HTERT RPE-1 (cell line): Measurements from ENCODE around the gene HOMER3.
"Not testable (repeated sequence)": the region's sequence is repeated elsewhere in the genome, so short reads cannot be mapped to it uniquely, and the experiment has no call there.

ENCODE experiments used
- in situ Hi-C: fragments of 300-500 bp; cut with MboI; formaldehyde crosslinking; loops from 4 replicates; pipeline ENCODE4 v1.14.3; 2020; ENCODE audit warnings: low sequenced_read_pairs

The HOMER3 gene

DNA sequence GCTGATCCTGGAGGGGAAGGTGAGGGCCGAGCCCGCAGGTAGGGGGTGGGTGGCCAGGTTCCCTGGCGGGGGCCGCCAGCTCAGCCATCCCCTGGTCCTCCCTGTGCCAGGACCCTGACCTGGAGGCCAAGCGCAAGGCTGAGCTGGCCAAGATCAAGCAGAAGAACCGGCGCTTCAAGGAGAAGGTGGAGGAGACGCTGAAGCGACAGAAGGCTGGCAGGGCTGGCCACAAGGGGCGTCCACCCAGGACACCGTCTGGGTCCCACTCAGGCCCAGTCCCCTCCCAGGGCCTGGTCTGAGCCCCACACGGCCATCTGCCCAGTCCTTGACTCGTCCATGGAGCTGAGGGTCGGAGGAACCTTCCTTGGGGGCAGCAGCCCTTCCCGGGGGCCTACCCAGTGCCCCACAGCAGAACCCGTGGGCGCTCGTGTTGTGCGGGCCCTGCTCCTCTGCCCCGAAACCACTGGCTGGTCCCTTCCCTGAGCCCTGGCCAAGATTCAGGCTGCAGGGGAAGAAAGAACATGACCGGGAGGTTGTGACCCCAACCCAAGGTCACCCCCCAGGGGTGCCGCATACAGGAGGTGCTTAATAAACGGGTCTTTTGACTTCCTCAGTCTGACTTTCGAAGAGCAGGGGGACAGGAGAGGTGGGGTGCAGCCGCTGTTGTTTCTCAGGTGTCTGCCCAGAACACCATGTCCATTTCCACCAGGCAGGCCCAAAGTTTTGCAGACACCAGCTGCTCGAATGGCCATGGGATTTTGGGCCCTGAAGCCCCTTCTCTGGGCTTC is 12.8 kb downstream of the HOMER3 start:
- in situ Hi-C loops = no loop called here

DNA sequence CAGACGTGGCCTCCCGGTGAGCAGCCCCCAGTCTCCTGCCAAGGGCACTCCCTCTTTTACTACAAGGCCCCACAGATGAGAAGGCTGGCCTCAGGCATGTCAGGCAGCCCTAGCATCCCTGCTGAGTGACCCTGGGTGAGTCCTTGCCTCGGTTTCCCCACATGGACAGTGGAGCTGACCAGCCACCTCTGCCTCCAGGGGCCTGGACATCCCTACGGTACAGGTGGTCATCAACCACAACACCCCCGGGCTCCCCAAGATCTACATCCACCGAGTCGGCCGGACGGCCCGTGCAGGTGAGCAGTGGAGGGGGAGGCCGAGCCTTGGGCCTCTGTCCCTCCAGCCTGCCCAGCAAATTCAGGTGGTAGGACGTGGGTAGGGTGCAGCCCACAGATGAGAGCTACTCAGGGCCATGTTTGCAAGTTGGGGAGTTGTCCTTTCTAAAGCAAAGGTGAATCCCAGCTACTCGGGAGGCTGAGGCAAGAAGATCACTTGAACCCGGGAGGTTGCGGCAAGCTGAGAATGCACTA is 16.3 kb downstream of the HOMER3 start:
- in situ Hi-C loops = no loop called here

DNA sequence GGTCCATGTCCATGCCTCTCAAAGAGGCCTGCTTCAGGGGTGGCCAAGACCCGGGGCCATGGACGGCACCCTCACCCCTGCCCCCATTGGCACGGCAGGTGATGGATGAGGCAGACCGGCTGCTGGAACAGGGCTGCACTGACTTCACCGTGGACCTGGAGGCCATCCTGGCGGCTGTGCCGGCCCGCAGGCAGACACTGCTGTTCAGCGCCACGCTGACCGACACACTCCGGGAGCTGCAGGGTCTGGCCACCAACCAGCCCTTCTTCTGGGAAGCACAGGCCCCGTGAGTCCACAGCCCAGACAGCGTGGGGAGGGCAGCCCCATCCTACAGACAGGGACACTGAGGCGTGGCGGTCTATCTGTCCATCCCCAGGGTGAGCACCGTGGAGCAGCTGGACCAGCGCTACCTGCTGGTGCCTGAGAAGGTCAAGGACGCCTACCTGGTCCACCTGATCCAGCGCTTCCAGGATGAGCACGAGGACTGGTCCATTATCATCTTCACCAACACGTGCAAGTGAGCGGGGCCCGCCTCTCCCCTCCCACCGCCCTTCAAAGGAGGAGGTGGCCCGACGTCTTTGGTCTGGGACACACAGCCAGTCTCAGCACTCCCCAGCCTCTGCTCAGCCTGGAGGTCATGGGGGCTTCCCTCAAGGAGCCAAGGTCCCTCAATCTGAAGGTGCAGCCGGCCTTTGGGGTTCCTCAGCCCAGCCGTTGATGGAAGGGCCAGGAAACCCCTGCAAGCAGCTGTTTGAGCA is 18.6 kb downstream of the HOMER3 start:
- in situ Hi-C loops = no loop called here

DNA sequence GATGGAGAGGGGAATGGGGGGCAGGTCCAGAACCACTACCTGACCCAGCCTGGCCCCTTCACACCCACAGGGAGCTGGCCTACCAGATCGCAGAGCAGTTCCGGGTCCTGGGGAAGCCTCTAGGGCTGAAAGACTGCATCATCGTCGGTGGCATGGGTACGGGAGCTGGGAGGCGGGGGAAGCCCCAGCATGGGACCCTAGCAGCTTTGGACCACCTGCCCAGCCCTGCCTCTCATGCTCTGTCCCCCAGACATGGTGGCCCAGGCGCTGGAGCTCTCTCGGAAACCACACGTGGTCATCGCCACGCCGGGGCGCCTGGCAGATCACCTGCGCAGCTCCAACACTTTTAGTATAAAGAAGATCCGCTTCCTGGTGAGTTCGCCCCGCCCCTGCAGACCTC is 19.4 kb downstream of the HOMER3 start:
- in situ Hi-C loops = no loop called here

DNA sequence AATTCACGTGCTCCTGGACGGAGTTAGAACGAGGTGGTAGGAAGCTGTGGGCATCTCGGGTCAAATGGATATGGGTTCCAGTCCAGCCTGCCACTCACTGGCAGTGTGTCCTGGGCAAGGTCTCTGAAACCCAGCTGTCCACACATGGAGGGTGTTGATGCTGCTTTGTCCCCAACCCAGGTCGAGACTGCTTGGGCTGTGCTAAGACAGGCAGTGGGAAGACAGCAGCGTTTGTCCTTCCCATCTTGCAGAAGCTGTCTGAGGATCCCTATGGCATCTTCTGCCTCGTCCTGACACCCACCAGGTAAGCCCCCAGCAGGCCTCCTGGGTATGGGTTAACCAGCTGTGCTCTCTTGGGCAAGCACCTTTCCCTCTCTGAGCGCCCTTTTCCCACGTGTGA is 20.6 kb downstream of the HOMER3 start:
- in situ Hi-C loops = no loop called here

DNA sequence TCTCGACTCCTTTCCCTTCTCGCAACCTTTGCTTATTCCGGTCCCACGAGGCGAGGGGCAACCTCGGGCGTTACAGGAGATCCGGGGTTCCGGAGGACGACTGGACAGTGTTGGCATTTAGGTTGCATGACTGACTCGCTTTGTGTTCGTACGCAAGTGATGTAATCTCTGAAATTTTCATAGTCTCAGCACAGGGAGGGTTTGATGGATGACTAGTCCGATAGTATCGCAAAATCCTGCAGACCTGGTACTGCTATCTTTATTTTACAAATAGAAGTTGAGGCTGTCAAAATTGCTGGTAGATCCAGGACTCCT is 21.2 kb downstream of the HOMER3 start:
- in situ Hi-C loops = no loop called here

DNA sequence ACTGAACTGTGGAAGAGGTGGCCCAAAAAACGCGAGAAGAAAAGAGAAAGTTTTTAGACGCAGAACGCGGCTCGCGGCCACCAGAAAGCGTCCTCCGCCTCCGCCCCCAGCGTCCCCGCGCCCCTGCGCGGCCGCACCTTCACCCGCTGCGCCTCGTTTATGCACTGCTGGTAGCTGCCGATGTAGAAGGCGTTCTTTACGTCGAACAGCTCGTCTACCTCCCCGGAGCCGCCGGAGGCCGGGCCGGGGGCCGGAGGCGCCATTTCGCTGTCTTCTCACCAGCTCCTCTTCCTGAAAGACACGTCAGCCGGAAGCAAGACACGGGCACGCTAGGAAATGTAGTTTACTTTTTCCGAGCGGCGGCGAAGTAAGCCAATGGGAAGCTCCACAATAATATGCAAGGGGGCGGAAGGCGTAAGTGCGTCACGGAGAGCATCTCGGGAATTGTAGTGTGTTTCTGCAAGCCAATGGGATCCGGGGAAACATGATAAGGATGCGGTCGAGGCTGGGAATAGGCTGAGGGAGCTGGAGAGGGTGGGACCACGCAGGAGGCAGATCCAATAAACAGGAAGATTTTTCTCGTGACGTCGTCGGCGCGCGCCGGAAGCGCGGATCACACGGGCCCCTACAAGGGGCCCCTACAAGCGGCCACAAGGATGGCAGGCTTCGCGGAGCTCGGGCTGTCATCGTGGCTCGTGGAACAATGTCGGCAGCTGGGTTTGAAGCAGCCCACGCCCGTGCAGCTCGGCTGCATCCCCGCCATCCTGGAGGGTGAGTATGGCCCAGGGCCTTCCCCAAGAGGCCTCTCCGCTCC is 21.7 kb downstream of the HOMER3 start, which contains the start of the genes COPE and DDX49:
Gene COPE (minus strand): TSS at position 302 of the 814 bp plus-strand sequence. CDS start 39 bp downstream, at position 263.
Gene DDX49 (plus strand): TSS at position 630 of the 814 bp plus-strand sequence. CDS start 27 bp downstream, at position 657.
- in situ Hi-C loops = no loop called here

DNA sequence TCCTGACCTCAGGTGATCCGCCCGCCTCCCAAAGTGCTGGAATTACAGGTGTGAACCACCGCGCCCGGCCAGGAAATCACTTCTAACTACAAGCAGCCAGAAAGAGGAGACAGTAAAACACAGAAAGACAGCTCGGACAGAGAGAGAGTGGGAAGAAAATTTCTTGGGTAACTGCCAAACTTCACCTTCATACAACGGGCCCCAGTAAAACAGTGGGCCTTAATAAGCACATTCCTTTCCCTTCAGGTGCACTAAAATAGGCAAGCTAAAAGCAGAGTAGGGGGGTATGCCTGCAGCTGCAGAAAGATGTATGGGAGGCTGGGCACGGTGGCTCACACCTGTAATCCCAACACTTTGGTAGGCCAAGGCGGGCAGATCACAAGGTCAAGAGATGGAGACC is 23.4 kb downstream of the HOMER3 start:
- in situ Hi-C loops = not testable (repeated sequence)

DNA sequence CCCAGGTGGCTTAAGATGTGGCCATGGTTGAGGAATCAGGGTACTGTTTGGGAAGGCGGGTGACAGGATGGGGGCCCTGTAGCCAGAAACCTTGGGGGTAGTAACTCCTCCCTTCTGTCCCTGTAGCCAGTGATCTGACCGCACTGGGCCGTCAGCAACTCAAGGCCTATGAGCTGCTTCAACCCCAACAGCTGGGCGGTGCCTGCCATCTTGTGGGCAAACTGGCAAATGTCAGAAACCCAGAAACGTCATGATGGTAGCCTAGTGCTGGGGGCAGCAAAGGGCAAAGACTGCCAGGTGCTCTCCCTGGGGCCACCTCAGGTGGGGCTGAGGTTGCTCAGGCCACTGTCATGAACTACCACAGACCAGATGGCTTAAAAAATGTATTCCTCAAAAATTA is 25.4 kb downstream of the HOMER3 start:
- in situ Hi-C loops = no loop called here

DNA sequence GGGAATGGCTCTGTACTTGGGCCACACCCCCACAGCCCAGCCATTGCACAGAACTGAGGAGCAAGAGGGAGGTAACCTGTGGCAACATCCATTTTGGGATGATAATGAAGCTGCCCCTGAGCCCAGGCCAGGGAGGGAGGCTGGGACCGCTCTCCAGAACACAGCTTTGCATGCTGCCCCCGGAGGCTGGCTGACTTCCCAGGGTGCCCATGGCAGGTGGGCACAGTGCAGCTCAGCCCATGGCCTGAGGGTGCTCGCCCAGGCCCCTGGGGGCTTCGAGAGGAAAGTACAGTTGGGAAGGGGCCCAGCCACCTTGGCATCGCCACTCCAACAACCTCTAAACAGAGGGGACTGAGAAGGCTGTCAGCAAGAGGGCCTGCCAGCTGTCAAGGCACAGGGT is 27.6 kb downstream of the HOMER3 start:
- in situ Hi-C loops = no loop called here

DNA sequence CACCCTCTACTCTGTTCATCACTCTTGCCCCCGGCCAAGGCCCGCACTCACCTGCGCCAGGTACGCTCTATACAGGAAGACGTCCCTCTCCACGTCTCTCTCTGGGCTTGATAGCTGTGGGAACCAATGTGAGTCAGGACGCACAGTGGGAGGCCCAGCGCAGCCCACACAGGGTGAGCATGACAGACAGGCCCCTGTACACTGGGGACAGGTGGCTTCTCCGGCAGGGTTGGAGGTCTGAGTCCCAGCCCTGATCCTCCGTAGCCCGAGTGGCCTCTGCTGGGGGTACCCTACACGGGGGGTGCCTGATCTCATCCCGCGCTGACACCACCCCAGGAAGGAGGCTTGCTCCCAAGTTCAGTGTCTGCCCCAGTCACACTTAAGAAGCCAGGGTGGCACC is 28.1 kb downstream of the HOMER3 start:
- in situ Hi-C loops = no loop called here

DNA sequence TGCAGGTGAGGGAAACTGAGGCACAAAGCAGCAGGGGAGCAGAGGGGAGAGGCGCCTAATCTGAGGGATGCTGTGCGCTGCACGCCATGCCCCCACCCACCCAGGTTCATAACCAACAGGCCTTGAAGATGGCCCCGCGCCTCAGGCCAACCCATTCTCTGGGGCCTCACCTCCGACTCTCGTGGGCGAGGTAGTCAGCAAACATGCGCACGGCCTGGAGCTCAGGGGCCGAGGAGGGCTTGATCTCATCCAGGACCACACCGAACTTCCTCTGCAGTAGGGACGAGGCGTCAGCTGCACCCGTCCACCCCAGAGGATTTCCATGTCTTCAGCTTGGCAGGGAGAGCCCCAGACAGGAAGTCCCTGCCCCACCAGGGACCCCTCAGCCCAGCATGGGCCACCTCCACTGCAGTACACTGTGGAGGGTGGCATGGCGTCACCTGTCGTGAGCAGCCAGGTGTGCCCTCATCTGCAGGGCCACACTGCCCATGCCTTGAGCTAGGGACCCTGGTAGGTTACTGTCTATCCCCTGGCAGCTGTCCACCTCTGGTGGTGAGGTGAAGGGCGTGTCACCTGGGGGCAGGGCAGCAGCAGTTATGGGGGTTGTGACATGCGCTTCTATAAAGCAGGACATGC is 30.1 kb downstream of the HOMER3 start:
- in situ Hi-C loops = no loop called here

DNA sequence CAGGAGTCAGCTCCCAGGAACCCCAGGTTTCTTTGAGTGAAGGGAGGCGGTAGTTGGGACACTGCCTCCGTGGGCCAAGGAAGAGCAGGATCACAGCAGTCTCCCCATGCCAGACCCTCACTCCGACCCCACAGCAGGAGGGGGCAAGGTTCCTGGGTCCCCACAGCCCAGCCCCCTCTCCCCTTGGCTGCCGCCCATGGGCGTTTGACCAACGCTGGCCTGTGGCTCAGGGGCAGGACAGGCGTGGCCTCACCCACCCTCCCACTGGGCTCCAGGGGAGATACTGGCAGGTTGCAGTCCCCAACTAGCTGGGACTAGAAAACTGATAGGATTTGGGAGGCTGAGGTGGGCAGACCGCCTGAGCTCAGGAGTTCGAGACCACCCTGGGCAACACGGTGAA is 31.0 kb downstream of the HOMER3 start:
- in situ Hi-C loops = no loop called here

DNA sequence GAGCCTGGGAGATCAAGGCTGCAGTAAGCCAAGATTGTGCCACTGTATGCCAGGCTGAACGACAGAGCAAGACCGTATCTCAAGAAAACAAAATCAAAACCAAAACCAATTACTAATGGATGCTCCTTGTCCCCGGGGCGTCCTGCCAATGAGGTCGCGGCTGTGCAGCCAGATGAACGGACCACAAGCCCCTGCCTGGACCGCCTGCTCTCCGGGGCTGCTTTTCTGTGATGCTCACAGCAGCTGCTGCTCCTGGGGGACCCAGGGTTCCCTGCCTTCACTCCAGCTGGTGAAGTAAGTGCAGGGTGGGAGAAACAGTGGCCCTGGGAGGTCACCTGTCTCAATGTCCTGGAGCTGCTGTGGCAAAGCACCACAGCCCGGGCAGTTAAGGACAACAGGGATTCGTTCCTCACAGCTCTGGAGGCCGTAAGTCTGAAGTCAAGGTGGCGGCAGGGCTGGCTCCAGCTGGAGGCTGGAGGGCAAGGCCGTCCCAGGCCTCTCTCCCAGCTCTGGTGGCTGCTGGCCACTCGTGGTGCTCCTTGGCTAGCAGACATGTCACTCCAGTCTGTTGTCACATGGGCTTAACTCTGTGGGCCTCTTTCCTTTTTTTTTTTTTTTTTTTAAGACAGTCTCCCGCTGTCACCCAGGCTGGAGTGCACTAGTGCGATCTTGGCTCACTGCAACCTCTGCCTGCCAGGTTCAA is 31.9 kb downstream of the HOMER3 start:
- in situ Hi-C loops = no loop called here

DNA sequence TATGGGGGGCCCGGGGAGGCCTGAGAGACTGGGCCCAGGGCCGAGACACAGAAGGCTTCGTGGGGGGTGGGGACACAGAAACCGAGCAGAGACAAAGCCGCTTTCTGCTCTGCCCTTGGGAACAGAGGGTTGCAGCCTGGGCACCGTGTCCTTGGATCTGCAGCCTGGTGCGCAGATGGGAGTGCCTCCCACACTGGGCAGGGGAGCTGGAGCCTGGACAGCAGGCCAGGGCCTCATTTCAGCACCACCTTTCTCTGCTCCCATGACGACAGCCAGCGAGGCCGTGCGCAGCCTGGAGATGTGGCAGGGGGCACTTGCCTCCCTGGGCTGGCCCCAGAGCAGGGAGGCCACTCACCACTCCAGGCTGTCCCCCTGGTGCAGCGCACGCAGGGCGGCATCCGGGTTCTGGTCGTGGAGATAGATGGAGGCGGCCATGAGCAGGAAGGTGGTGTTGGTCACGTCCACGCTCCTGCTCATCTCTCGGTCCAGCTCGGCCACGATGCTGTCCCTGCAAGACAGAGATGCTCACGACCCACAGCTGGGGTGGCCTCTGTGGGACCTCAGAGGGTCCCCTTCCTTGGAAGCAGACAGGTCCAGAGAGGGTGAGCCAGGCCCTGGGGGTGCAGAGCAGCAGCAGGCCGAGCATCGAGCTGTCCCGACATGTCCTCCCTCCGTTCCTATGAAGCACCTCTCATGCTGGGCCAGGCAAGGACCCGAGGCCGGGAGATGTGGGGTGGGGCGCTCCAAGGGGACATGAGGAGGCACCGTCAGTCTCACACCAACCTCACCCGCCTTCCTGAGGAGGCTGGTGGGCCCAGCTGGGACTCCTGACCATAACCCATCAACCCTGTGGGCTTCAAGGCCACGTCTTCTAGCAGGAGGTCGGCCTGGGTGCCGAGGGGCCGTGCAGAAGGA is 34.2 kb downstream of the HOMER3 start:
- in situ Hi-C loops = no loop called here

DNA sequence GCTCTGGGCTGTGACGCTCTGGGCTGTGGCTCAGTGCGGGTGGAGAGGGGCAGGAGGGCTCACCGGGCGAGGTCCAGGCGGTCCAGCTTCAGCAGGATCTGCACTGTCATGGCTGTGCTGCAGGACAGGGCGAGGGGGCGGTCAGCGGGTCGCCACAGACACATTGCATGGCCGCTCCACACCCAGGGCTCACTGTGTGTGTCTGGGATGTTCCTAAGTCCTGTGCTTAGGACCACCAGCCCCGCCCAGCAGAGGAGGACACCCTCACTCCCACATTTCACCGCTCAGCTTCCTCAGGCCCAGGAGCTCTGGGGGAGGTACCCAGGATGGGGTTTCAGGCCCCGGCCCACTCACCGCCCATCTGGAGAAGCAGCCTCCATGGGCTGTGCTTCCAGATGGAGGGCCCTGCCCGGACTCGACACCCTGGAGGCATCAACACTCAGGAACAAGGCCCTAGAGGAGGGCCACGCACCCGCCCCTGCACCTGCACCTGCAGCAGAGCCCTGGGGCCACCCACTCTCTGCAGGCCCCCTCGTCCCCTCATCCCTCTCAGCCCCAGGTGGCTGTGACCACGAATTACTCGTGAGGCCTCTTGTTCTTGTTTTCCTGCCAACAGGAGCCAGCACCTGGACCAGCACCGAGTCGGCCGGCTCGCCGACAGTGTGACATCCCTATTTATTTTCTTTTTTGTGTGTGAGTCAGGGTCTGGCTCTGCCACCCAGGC is 35.3 kb downstream of the HOMER3 start:
- in situ Hi-C loops = no loop called here

DNA sequence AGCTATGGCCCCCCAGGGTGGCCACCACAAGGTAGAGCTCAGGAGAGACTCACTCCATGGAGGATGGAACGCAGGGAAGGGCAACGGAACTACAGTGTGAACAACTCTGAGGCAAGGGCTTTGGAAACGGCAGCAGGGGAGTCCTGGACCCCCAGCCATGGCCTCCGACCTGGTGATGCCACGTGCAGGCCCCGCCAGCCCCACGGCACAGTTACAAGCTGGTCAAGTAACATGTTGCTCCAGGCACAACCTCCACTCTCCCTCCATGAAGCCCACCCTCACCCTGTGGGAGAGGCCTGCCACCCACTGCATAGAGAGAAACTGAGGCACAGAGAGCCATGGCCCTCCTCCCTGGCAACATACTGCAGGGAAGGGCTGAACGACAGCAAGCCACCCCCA is 36.0 kb downstream of the HOMER3 start:
- in situ Hi-C loops = no loop called here

DNA sequence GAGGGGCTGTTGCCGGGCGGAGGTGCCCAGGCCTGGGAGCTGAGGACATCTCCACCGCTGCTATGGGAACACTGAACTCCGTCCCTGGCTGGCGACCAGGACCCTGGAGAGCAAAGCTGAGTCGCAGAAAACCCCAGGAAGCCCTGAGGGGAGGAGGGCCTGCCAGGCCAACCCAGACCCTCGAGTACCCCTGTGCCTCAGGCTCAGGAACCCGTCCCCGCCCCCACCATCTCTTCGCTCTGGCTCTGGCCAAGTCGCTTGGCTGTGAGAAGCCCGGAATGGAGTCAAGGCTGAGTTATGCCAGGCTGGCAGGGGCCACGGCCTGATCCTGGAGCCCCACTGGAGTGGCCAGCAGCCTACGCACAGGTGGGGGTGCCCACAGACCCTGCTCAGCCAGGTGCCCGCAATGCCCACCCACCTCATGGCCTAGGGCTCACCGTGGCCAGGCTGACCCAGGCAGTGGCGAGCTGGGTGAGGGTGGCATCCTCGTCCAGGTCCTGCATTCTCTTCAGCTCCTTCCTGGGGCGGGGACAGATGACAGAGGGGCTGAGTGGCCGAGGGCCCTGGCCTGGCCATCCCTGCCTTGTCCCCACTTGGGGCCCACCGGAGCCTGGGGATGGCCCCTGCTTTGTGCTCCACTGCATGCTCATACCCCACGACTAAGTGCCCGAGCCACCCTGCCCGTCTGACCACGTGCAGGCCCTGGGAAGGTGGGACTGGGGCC is 36.5 kb downstream of the HOMER3 start:
- in situ Hi-C loops = no loop called here
